Sigmoid colon (tissue), 4 donors: ENCODE data around the gene CDX2.

Experiments used
- EP300 ChIP-seq, 4 donors: sonication (generic); formaldehyde crosslinking; IDR thresholded peaks; one replicate each; pipeline ENCODE4 v1.6.1; 2017; ENCODE audit warnings: antibody characterized with exemption in 4 of 4
- POLR2A ChIP-seq, 2 donors: fragments of 450-650 bp; IDR thresholded peaks; one replicate each; pipeline ENCODE4 v1.6.1; 2016; ENCODE audit warnings: antibody characterized with exemption in 2 of 2, mild to moderate bottlenecking in 2 of 2, moderate library complexity in 2 of 2
- POLR2AphosphoS5 ChIP-seq, 4 donors: sonication (generic); formaldehyde crosslinking; IDR thresholded peaks; one replicate each; pipeline ENCODE4 v1.6.1; 2017; ENCODE audit warnings: antibody characterized with exemption in 4 of 4

DNA sequence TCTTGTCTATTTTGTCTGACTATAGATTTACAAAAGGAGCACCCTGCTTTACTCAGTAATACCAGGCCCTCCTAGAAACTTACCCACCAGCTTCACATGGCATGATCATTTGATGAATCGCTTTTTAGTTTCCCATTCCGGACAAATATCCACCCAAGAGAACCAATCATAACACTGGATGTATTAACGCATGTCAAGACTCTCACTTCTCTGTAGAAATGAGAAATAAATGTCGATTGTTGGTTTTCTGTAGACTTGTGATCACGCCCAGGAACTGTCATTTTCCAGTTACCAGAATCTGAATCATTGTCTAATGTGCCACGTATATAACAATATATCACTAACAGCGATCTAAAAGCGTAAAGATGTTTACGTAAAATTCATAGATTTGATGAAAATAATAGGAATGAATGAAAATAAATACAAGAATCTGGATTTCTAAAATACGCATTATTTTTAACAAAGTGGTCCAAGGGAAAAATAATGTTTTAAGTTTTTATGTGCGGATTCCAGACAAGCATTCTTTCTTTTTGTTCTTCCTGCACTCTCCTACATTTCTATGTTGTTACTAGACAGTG is 14.0 kb downstream of the CDX2 start:
- no peak for TF ChIP-seq EP300 (IDR thresholded peaks at IDR 0.05)
- TF ChIP-seq POLR2A (IDR thresholded peaks at IDR 0.05), result no peak
- TF ChIP-seq POLR2AphosphoS5 (IDR thresholded peaks at IDR 0.05), result no peak
